K562 (cell line): Measurements from ENCODE around the gene DAPP1. TPM values are rescaled to one million over a fixed set of nuclear protein-coding genes. Genes with fewer than 3 reads are reported as not detected.
A peak's percentile ranks its signal among the peaks of the same experiment; 100 is the strongest.

ENCODE experiments used
- ATAC-seq: fragments of 200-7000 bp; cut with Tn5 transposase; 3 replicates; pipeline ENCODE4 v1.9.1; 2020; ENCODE audit warnings: moderate library complexity
- BruUV-seq: library from RNA; stranded (reverse); fragments of 400-500 nt; replicated peaks from 2 replicates; lab custom pipeline; 2021; lab: Mats Ljungman, UMichigan
- CTCF ChIA-PET: fragments of 300-600 bp; formaldehyde crosslinking; extraction: SDS; loops from one replicate; lab custom pipeline; 2021; ENCODE audit warnings: low intra/inter-chr PET ratio; lab: Yijun Ruan, JAX
- POLR2A ChIA-PET: fragments of 300-600, 350-650 bp; sonication (Branson Sonifier 250); formaldehyde crosslinking; extraction: SDS; loops from one replicate; lab custom pipeline; 2021; ENCODE audit warnings: antibody characterized with exemption, inconsistent platforms; lab: Yijun Ruan, JAX
- DNase-seq, 4 experiments: peaks; one replicate each; pipeline versions ENCODE4 v3.0.0 to v3.0.0-alpha.2; 2011 to 2018; ENCODE audit warnings: low spot score in 3 of 4, mixed read lengths in 3 of 4; ENCODE audit errors: extremely low read depth in 1 of 4
- FAIRE-seq: peaks from 2 replicates; lab custom pipeline; 2011; peaks lifted over from hg19 to GRCh38; lab: Jason Lieb, UNC
- H2AFZ ChIP-seq: 2 replicates; pipeline ENCODE4 v1.6.0; 2011; ENCODE audit warnings: low read depth, low read length, control low read depth, inconsistent platforms
- H3K27ac ChIP-seq: fragments of 200-600 bp; 3 replicates; pipeline ENCODE4 v1.8.0; 2011; ENCODE audit warnings: low read depth, mild to moderate bottlenecking, control low read depth, inconsistent platforms, low read length, moderate library complexity, mixed read lengths; ENCODE audit errors: extremely low read depth
- H3K27me3 ChIP-seq, 2 experiments: fragments of 300-600 bp in 1 of 2; 2 replicates in 1 of 2; 3 replicates in 1 of 2; pipeline versions ENCODE4 v1.6.0 to v1.8.0; 2011; ENCODE audit warnings: inconsistent platforms in 2 of 2, low read length in 2 of 2, mild to moderate bottlenecking in 1 of 2, mixed read lengths in 1 of 2, moderate library complexity in 1 of 2; ENCODE audit not compliant: control insufficient read depth in 2 of 2, insufficient read depth in 2 of 2
- H3K36me3 ChIP-seq: fragments of 300-600 bp; 3 replicates; pipeline ENCODE4 v1.8.0; 2011; ENCODE audit warnings: mild to moderate bottlenecking, low read length, inconsistent platforms; ENCODE audit not compliant: control insufficient read depth, insufficient read depth
- H3K4me1 ChIP-seq, 2 experiments: fragments of 200-600 bp in 1 of 2; replicated peaks in 1 of 2; 2 replicates in 1 of 2; 3 replicates in 1 of 2; pipeline versions ENCODE4 v1.5.1 to v1.8.0; 2011; ENCODE audit warnings: inconsistent platforms in 2 of 2, low read length in 2 of 2, mild to moderate bottlenecking in 1 of 2, mixed read lengths in 1 of 2, moderate library complexity in 1 of 2; ENCODE audit not compliant: control insufficient read depth in 2 of 2, insufficient read depth in 2 of 2
- H3K4me2 ChIP-seq: 2 replicates; pipeline ENCODE4 v1.6.1; 2011; ENCODE audit warnings: low read length, control low read depth, inconsistent platforms, mixed read lengths; ENCODE audit not compliant: insufficient read depth
- H3K4me3 ChIP-seq: fragments of 200-600 bp; sonication (generic), shearing (Covaris generic); 2 replicates; pipeline ENCODE4 v1.5.1; 2016; ENCODE audit warnings: control low read depth, inconsistent platforms
- H3K79me2 ChIP-seq: fragments of 200-600 bp; 3 replicates; pipeline ENCODE4 v1.8.0; 2011; ENCODE audit warnings: low read length, inconsistent platforms; ENCODE audit not compliant: control insufficient read depth, insufficient read depth
- H3K9ac ChIP-seq, 2 experiments: 2 replicates each; pipeline versions ENCODE4 v1.6.0 to v1.6.1; 2011; ENCODE audit warnings: low read depth in 2 of 2, low read length in 2 of 2, control low read depth in 1 of 2, inconsistent platforms in 1 of 2, mild to moderate bottlenecking in 1 of 2, mixed read lengths in 1 of 2; ENCODE audit not compliant: insufficient read depth in 1 of 2
- H3K9me1 ChIP-seq: one replicate; pipeline ENCODE4 v1.6.0; 2011; ENCODE audit warnings: inconsistent platforms, mild to moderate bottlenecking, low read length, moderate library complexity; ENCODE audit not compliant: control insufficient read depth, insufficient read depth
- H3K9me3 ChIP-seq: replicated peaks from 2 replicates; pipeline ENCODE4 v1.5.1; 2011; ENCODE audit warnings: low read depth, low read length, inconsistent platforms; ENCODE audit not compliant: control insufficient read depth, insufficient read depth
- H4K20me1 ChIP-seq: replicated peaks from 2 replicates; pipeline ENCODE4 v1.6.1; 2011; ENCODE audit warnings: low read length, inconsistent platforms, mixed read lengths; ENCODE audit not compliant: control insufficient read depth, insufficient read depth
- CEBPB ChIP-seq: fragments of 450-650 bp; IDR thresholded peaks from 2 replicates; pipeline ENCODE4 v1.6.1; 2016; ENCODE audit warnings: missing genetic modification characterization, missing compliant biosample characterization
- CEBPG ChIP-seq, 3 experiments: fragments of 200-800 bp in 1 of 3; sonication (Bioruptor generic) in 1 of 3; sonication (generic) in 1 of 3; formaldehyde crosslinking in 1 of 3; IDR thresholded peaks in 2 of 3; conservative IDR thresholded peaks in 1 of 3; 2 replicates each; pipeline versions ENCODE4 v1.6.1 to v1.8.0; 2016 to 2022; ENCODE audit warnings: missing compliant biosample characterization in 2 of 3, missing genetic modification characterization in 2 of 3, mild to moderate bottlenecking in 1 of 3, missing genetic modification reagents in 1 of 3
- POU5F1 ChIP-seq: fragments of 150-350 bp; IDR thresholded peaks from 2 replicates; pipeline ENCODE4 v1.6.1; 2014; ENCODE audit warnings: borderline replicate concordance, low read length, low read depth, mild to moderate bottlenecking; ENCODE audit not compliant: partially characterized antibody
- WGBS: fragments of 100-300 bp; shearing (Covaris generic); methylation state at CpG from one replicate; pipeline ENCODE4 v1.1.6; 2016; ENCODE audit warnings: low coverage, mixed read lengths; ENCODE audit not compliant: insufficient coverage; ENCODE audit errors: missing lambda C conversion rate; 5-methylcytosine and 5-hydroxymethylcytosine counted together
- in situ Hi-C: fragments of 300-500 bp; cut with MboI; formaldehyde crosslinking; loops from 4 replicates; pipeline ENCODE4 v1.15.0; 2018; ENCODE audit warnings: inconsistent platforms, mixed read lengths
- intact Hi-C: fragments of 100-400 bp; cut with micrococcal nuclease; formaldehyde crosslinking; loops from 2 replicates; pipeline ENCODE4 v1.14.2; 2022
- polyA plus RNA-seq, 8 experiments: library from polyadenylated mRNA; depleted of rRNA in 4 of 8; stranded (reverse) in 5 of 8; unstranded in 3 of 8; fragments of >200 nt; fragmentation: Nextera tagmentation in 2 of 8; fragmentation: Illumina TruSeq in 1 of 8; extraction: Ambion mirVana in 2 of 8; extraction: Trizol in 1 of 8; gene quantifications; 2 replicates each; pipeline versions ENCODE4 v1.2.1 to v1.2.3, GENCODE V29; 2011 to 2014; ENCODE audit warnings: inconsistent platforms in 1 of 8, missing spikeins in 1 of 8
- total RNA-seq, 7 experiments: library from RNA; depleted of rRNA in 6 of 7; stranded (reverse); fragments of >200 nt in 6 of 7; fragmentation: Illumina TruSeq in 2 of 7; extraction: Trizol in 2 of 7; gene quantifications; 2 replicates each; pipeline versions ENCODE4 v1.2.1 to v1.2.3, GENCODE V29; 2011 to 2021; ENCODE audit warnings: low replicate concordance in 1 of 7
- TF ChIP-seq, protein P1 (sequence below): fragments of 200-800 bp; sonication (Bioruptor generic); IDR thresholded peaks from 2 replicates; pipeline ENCODE4 v1.6.1; 2017; ENCODE audit warnings: missing genetic modification characterization, missing compliant biosample characterization
- TF ChIP-seq, protein P2 (sequence below): sonication (generic); formaldehyde crosslinking; IDR thresholded peaks from 2 replicates; pipeline ENCODE4 v1.8.0; 2022; ENCODE audit warnings: mild to moderate bottlenecking, low read depth, missing genetic modification reagents

DAPP1 gene
- total and polyA plus RNA-seq, 9 of the 15 experiments (the other 6 are each of a cell fraction or from before 2014, with no cell fraction given), result 1.9 to 7.2 (median 3.6) TPM

DNA sequence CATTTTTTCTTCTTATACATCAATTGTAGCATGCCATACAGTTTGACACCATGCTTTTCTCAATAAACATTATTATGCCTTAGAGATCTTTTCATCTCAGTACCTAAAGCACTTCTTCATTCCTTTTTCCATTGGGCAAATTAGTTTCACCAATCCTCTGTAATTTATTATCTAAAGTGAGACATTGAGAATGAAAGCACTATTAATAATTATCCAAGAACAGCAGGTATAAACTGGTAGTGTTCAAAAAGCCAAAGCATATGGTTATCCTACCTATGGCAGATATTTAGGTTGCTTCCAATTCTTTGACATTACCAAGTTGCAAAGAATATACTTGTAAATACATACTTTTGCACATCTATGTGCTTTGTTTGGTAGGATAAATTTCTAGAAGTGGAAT lies 62.0 kb downstream of the DAPP1 start:
- H2AFZ ChIP-seq, result no peak overlapping the region
- intact Hi-C loops (no loop called here), in situ Hi-C loops (loop anchor here (10.0 kb wide), 1 partner anchor 314 kb away; the partner anchor contains the start of gene TRMT10A)
- H3K4me1 ChIP-seq, result no peaks in the 10 kb centered on the region
- H3K9me1 ChIP-seq, result no peaks in the 10 kb centered on the region
- H3K36me3 ChIP-seq, result peaks cover 40% of the 10 kb centered on the region
- H3K4me3 ChIP-seq, result no peak overlapping the region
- ATAC-seq (no peak), DNase-seq (no peak), FAIRE-seq (no peak)
- H4K20me1 ChIP-seq, result no peaks in the 10 kb centered on the region
- H3K4me2 ChIP-seq, result no peak overlapping the region
- POLR2A ChIA-PET, result no interaction called here
- no peaks in the 10 kb centered on the region for H3K9me3 ChIP-seq
- H3K79me2 ChIP-seq, result no peaks in the 10 kb centered on the region
- BruUV-seq, result no TSS peak
- H3K9ac ChIP-seq, result no peak overlapping the region
- CTCF ChIA-PET, result no interaction called here
- H3K27ac ChIP-seq, result no peak overlapping the region
- H3K27me3 ChIP-seq, result no peaks in the 10 kb centered on the region
- TF ChIP-seq, protein P1, sequence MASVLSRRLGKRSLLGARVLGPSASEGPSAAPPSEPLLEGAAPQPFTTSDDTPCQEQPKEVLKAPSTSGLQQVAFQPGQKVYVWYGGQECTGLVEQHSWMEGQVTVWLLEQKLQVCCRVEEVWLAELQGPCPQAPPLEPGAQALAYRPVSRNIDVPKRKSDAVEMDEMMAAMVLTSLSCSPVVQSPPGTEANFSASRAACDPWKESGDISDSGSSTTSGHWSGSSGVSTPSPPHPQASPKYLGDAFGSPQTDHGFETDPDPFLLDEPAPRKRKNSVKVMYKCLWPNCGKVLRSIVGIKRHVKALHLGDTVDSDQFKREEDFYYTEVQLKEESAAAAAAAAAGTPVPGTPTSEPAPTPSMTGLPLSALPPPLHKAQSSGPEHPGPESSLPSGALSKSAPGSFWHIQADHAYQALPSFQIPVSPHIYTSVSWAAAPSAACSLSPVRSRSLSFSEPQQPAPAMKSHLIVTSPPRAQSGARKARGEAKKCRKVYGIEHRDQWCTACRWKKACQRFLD, result no peak
- no peak for TF ChIP-seq POU5F1

DNA sequence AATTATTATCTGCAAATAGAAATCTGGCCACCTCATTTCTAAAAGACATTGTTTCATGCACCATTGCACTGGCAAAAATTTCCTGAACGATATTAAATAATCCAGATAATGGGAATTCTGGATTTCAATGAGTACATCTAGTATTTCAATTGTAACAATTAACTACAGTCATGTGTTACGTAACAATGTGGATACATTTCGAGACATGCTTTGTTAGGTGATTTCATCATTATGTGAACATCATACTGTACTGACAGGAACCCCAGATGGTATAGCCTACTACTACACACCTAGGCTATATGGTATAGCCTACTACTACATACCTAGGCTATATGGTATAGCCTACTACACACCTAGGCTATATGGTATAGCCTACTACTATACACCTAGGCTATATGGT lies 62.8 kb downstream of the DAPP1 start:
- WGBS, result 92% methylated on average over 3 of the region's 3 CpGs
- Histone ChIP-seq H3K4me3 (no peak overlapping the region), H3K27me3 (no peaks in the 10 kb centered on the region), H3K27ac (no peak overlapping the region), H4K20me1 (no peaks in the 10 kb centered on the region), H3K4me2 (no peak overlapping the region), H3K9ac (no peak overlapping the region), H3K79me2 (no peaks in the 10 kb centered on the region), H3K9me1 (no peaks in the 10 kb centered on the region), H3K4me1 (no peaks in the 10 kb centered on the region), H3K9me3 (no peaks in the 10 kb centered on the region), H3K36me3 (peaks cover 47% of the 10 kb centered on the region), H2AFZ (no peak overlapping the region)
- BruUV-seq, result no TSS peak
- POLR2A ChIA-PET, result interaction anchor here (1.4 kb wide), 1 partner anchor 68 kb away, joined by 5 read pairs; no protein-coding TSS in a partner anchor
- ATAC-seq, result no peak
- CTCF ChIA-PET, result no interaction called here
- no peak for FAIRE-seq
- intact Hi-C loops, result no loop called here
- in situ Hi-C loops, result loop anchor here (10.0 kb wide), 1 partner anchor 315 kb away; the partner anchor contains the start of gene TRMT10A
- DNase-seq, result no peak
- TF ChIP-seq, protein P2, sequence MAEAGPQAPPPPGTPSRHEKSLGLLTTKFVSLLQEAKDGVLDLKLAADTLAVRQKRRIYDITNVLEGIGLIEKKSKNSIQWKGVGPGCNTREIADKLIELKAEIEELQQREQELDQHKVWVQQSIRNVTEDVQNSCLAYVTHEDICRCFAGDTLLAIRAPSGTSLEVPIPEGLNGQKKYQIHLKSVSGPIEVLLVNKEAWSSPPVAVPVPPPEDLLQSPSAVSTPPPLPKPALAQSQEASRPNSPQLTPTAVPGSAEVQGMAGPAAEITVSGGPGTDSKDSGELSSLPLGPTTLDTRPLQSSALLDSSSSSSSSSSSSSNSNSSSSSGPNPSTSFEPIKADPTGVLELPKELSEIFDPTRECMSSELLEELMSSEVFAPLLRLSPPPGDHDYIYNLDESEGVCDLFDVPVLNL (CRISPR knock-in tag), result no peak
- TF ChIP-seq CEBPG (CRISPR knock-in tag; IDR thresholded peaks at IDR 0.05) (no peak), CEBPG (tag; conservative IDR thresholded peaks at IDR 0.05 in 1 of 2, IDR thresholded peaks at IDR 0.05 in 1 of 2) (peak; percentile 56 to 67), CEBPB (peak; percentile 81)
